H1 (cell line): ENCODE measurements around the gene DCUN1D3. TPM values are rescaled to one million over a fixed set of nuclear protein-coding genes. Genes with fewer than 3 reads are reported as not detected.

Experiments used
- CTCF ChIA-PET: fragments of 300-600 bp; sonication (Branson Sonifier 250); formaldehyde crosslinking; loops from one replicate; lab custom pipeline; 2021; ENCODE audit not compliant: partially characterized antibody; lab: Charles Lee
- POLR2A ChIA-PET: fragments of 300-600 bp; sonication (Branson Sonifier 250); formaldehyde crosslinking; loops from one replicate; lab custom pipeline; 2021; ENCODE audit warnings: inconsistent platforms; ENCODE audit not compliant: partially characterized antibody; lab: Charles Lee
- DNase-seq, 2 experiments: peaks; one replicate each; pipeline versions ENCODE4 v3.0.0 to v3.0.0-alpha.2; 2010 to 2022; ENCODE audit warnings: low spot score in 2 of 2, low read depth in 1 of 2, mixed read lengths in 1 of 2
- FAIRE-seq: peaks from 2 replicates; lab custom pipeline; 2011; peaks lifted over from hg19 to GRCh38; lab: Jason Lieb, UNC
- H2AFZ ChIP-seq: 2 replicates; pipeline ENCODE4 v1.8.1; 2012; ENCODE audit warnings: low read length, inconsistent platforms
- H2AK5ac ChIP-seq: 2 replicates; pipeline ENCODE4 v1.6.1; 2013; ENCODE audit warnings: low read depth, low read length
- H2BK120ac ChIP-seq: replicated peaks from 2 replicates; pipeline ENCODE3; 2013; ENCODE audit warnings: low read depth, low read length, inconsistent platforms
- H2BK12ac ChIP-seq: 2 replicates; pipeline ENCODE4 v1.6.1; 2013; ENCODE audit warnings: low read depth, low read length
- H2BK15ac ChIP-seq: 2 replicates; pipeline ENCODE4 v1.6.1; 2013; ENCODE audit warnings: low read length
- H2BK20ac ChIP-seq: 2 replicates; pipeline ENCODE4 v1.6.1; 2013; ENCODE audit warnings: low read length
- H2BK5ac ChIP-seq: 2 replicates; pipeline ENCODE4 v1.6.1; 2013; ENCODE audit warnings: low read depth, low read length
- H3K14ac ChIP-seq: 2 replicates; pipeline ENCODE4 v1.6.1; 2013; ENCODE audit warnings: inconsistent platforms; ENCODE audit not compliant: insufficient read length
- H3K18ac ChIP-seq: 2 replicates; pipeline ENCODE4 v1.6.1; 2013; ENCODE audit warnings: low read length; ENCODE audit errors: extremely low read depth
- H3K23ac ChIP-seq: 2 replicates; pipeline ENCODE4 v1.6.1; 2013; ENCODE audit warnings: inconsistent platforms; ENCODE audit not compliant: insufficient read length
- H3K23me2 ChIP-seq: 2 replicates; pipeline ENCODE4 v1.6.1; 2013; ENCODE audit warnings: low read depth, low read length
- H3K27ac ChIP-seq: 2 replicates; pipeline ENCODE4 v1.6.1; 2011; ENCODE audit warnings: low read depth, low read length, inconsistent platforms
- H3K27me3 ChIP-seq, 4 experiments: replicated peaks in 1 of 4; 1 replicate in 1 of 4; 2 replicates in 3 of 4; pipeline versions ENCODE4 v1.6.1 to v1.8.1; 2011 to 2013; ENCODE audit warnings: low read length in 3 of 4, mild to moderate bottlenecking in 3 of 4, inconsistent platforms in 2 of 4, mixed read lengths in 2 of 4, moderate library complexity in 1 of 4; ENCODE audit not compliant: control insufficient read depth in 3 of 4, insufficient read depth in 3 of 4; ENCODE audit errors: extremely low read depth in 1 of 4
- H3K36me3 ChIP-seq, 4 experiments: 2 replicates each; pipeline versions ENCODE4 v1.6.1 to v1.8.1; 2011 to 2013; ENCODE audit warnings: mild to moderate bottlenecking in 4 of 4, low read length in 3 of 4, moderate library complexity in 2 of 4, control low read depth in 1 of 4, inconsistent platforms in 1 of 4; ENCODE audit not compliant: insufficient read depth in 4 of 4, control insufficient read depth in 2 of 4
- H3K4ac ChIP-seq: replicated peaks from 2 replicates; pipeline ENCODE3; 2013; ENCODE audit warnings: low read length, low read depth, mixed read lengths, inconsistent platforms; ENCODE audit not compliant: insufficient read length
- H3K4me1 ChIP-seq, 4 experiments: replicated peaks in 1 of 4; 1 replicate in 1 of 4; 2 replicates in 3 of 4; pipeline versions ENCODE4 v1.6.1 to v1.8.1; 2011 to 2013; ENCODE audit warnings: low read length in 3 of 4, inconsistent platforms in 2 of 4, mixed read lengths in 1 of 4; ENCODE audit not compliant: insufficient read depth in 4 of 4, control insufficient read depth in 3 of 4
- H3K4me2 ChIP-seq, 2 experiments: 2 replicates each; pipeline versions ENCODE4 v1.6.1 to v1.8.1; 2011 to 2013; ENCODE audit warnings: low read depth in 2 of 2, low read length in 2 of 2, control low read depth in 1 of 2, inconsistent platforms in 1 of 2, mild to moderate bottlenecking in 1 of 2; ENCODE audit not compliant: insufficient read depth in 1 of 2
- H3K4me3 ChIP-seq, 4 experiments: fragments of 200-600, 300-600 bp in 1 of 4; sonication (generic), shearing (Covaris generic), sonication (Bioruptor Twin) in 1 of 4; 2 replicates each; pipeline versions ENCODE4 v1.5.1 to v1.8.1; 2011 to 2016; ENCODE audit warnings: low read length in 4 of 4, low read depth in 3 of 4, control low read depth in 2 of 4, inconsistent platforms in 2 of 4, mild to moderate bottlenecking in 2 of 4, mixed read lengths in 1 of 4, moderate library complexity in 1 of 4; ENCODE audit not compliant: insufficient read depth in 2 of 4; ENCODE audit errors: extremely low read depth in 1 of 4
- H3K56ac ChIP-seq: replicated peaks from 2 replicates; pipeline ENCODE3; 2013; ENCODE audit warnings: low read depth, mild to moderate bottlenecking, mixed read lengths, low read length, inconsistent platforms; ENCODE audit not compliant: insufficient read length
- H3K79me1 ChIP-seq: 2 replicates; pipeline ENCODE4 v1.6.1; 2013; ENCODE audit warnings: low read depth, low read length, control low read depth
- H3K79me2 ChIP-seq, 2 experiments: 2 replicates each; pipeline versions ENCODE4 v1.6.1 to v1.8.1; 2012 to 2013; ENCODE audit warnings: low read length in 2 of 2, mild to moderate bottlenecking in 2 of 2, inconsistent platforms in 1 of 2; ENCODE audit not compliant: insufficient read depth in 2 of 2, control insufficient read depth in 1 of 2
- H3K9ac ChIP-seq, 4 experiments: replicated peaks in 1 of 4; 1 replicate in 1 of 4; 2 replicates in 3 of 4; pipeline versions ENCODE4 v1.6.1 to v1.8.1; 2011 to 2013; ENCODE audit warnings: low read depth in 3 of 4, low read length in 3 of 4, control low read depth in 2 of 4, mild to moderate bottlenecking in 2 of 4, moderate library complexity in 2 of 4, inconsistent platforms in 1 of 4; ENCODE audit errors: extremely low read depth in 1 of 4
- H3K9me3 ChIP-seq, 2 experiments: 2 replicates each; pipeline versions ENCODE4 v1.6.1 to v1.8.1; 2012 to 2013; ENCODE audit warnings: mild to moderate bottlenecking in 2 of 2, moderate library complexity in 2 of 2, control low read depth in 1 of 2, inconsistent platforms in 1 of 2, low read depth in 1 of 2, low read length in 1 of 2, mixed read lengths in 1 of 2; ENCODE audit not compliant: insufficient read depth in 2 of 2
- H4K20me1 ChIP-seq, 2 experiments: replicated peaks in 1 of 2; 2 replicates each; pipeline versions ENCODE3 to v1.8.1; 2011 to 2013; ENCODE audit warnings: inconsistent platforms in 2 of 2, low read length in 2 of 2, mild to moderate bottlenecking in 1 of 2; ENCODE audit not compliant: insufficient read depth in 2 of 2, control insufficient read depth in 1 of 2
- H4K5ac ChIP-seq: 2 replicates; pipeline ENCODE4 v1.6.1; 2013; ENCODE audit warnings: low read length, low read depth, mixed read lengths, inconsistent platforms; ENCODE audit not compliant: insufficient read length
- H4K8ac ChIP-seq: 2 replicates; pipeline ENCODE4 v1.8.0; 2013; ENCODE audit warnings: mild to moderate bottlenecking, moderate library complexity, low read length, inconsistent platforms; ENCODE audit not compliant: insufficient read depth; ENCODE audit errors: extremely low read depth
- H4K91ac ChIP-seq: replicated peaks from 2 replicates; pipeline ENCODE3; 2013; ENCODE audit warnings: low read length, mixed read lengths, inconsistent platforms; ENCODE audit not compliant: insufficient read length
- CHD2 ChIP-seq: IDR thresholded peaks from 2 replicates; pipeline ENCODE4 v1.6.1; 2012; ENCODE audit warnings: low read length, improper control_type of control experiment
- EP300 ChIP-seq, 2 experiments: IDR thresholded peaks; 1 replicate in 1 of 2; 2 replicates in 1 of 2; pipeline ENCODE4 v1.6.1; 2011 to 2012; ENCODE audit warnings: low read depth in 2 of 2, low read length in 2 of 2, mild to moderate bottlenecking in 2 of 2, borderline replicate concordance in 1 of 2, inconsistent platforms in 1 of 2, moderate library complexity in 1 of 2
- GTF2F1 ChIP-seq: IDR thresholded peaks from 2 replicates; pipeline ENCODE4 v1.6.1; 2012; ENCODE audit warnings: low read depth, low read length, improper control_type of control experiment, borderline replicate concordance
- JUN ChIP-seq: IDR thresholded peaks from 2 replicates; pipeline ENCODE4 v1.6.1; 2011; ENCODE audit warnings: low read depth, mild to moderate bottlenecking, improper control_type of control experiment, low read length
- KDM4A ChIP-seq: IDR thresholded peaks from one replicate; pipeline ENCODE4 v1.7.1; 2012; ENCODE audit warnings: low read depth, mild to moderate bottlenecking, moderate library complexity, low read length, inconsistent platforms; ENCODE audit not compliant: severe bottlenecking
- WGBS, 2 experiments: shearing (Covaris generic) in 1 of 2; methylation state at CpG; one replicate each; pipeline versions ENCODE4 v1.1.6 to v1.1.7; 2013 to 2015; ENCODE audit warnings: low lambda C conversion rate in 2 of 2, mixed read lengths in 2 of 2, inconsistent platforms in 1 of 2, low coverage in 1 of 2, missing lambda C conversion rate in 1 of 2; ENCODE audit not compliant: insufficient replicate concordance in 2 of 2, insufficient coverage in 1 of 2, insufficient read length in 1 of 2; ENCODE audit errors: extremely low coverage in 1 of 2, missing lambda C conversion rate in 1 of 2; 5-methylcytosine and 5-hydroxymethylcytosine counted together
- polyA plus RNA-seq, 7 experiments: library from polyadenylated mRNA; depleted of rRNA in 3 of 7; stranded (reverse) in 5 of 7; unstranded in 2 of 7; fragments of >200 nt in 5 of 7; fragments of 200-250 nt in 2 of 7; gene quantifications; 1 replicate in 5 of 7; 2 replicates in 1 of 7; 4 replicates in 1 of 7; pipeline versions ENCODE4 v1.2.1 to v1.2.3, GENCODE V29; 2011 to 2013; ENCODE audit warnings: missing spikeins in 2 of 7, mixed read lengths in 2 of 7
- total RNA-seq: library from RNA; stranded (reverse); fragmentation: NEBNext Ultra II Directional; extraction: Animal tissue kit (Norgen Biotek cat#: 25700); gene quantifications from 2 replicates; pipeline ENCODE4 v1.2.1, GENCODE V29; 2021
- TF ChIP-seq, protein P1 (sequence below): IDR thresholded peaks from 2 replicates; pipeline ENCODE4 v1.6.1; 2011; ENCODE audit warnings: low read depth, mild to moderate bottlenecking, low read length; ENCODE audit not compliant: insufficient read depth

The DCUN1D3 gene
- total and polyA plus RNA-seq, 2 of the 8 experiments (the other 6 are each of a cell fraction or from before 2014, with no cell fraction given) = 3.5 to 18.2 TPM

DNA sequence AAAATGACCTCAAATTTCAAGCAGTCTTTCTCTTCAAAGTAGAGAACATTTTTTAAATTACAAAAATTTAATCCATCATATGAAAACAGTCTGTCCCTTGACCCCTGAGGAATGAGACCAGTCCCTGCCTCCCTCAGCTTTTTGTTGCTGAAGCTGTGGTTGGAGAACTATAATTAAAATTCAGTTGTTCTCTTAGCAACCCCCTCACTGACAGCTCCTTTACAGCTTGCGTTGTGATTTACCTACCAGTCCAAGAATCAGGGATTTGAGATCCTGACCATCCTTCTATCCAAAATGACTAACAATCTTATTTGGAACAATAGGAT lies 30.2 kb upstream of the DCUN1D3 start:
- CTCF ChIA-PET = interaction anchor here (1.6 to 1.9 kb wide), 2 partner anchors 12 to 80 kb away, joined by 3 to 4 read pairs; no protein-coding TSS in a partner anchor
- H3K79me1 ChIP-seq = no peaks in the 10 kb centered on the region
- H3K27ac ChIP-seq = no peak overlapping the region
- H3K4me1 ChIP-seq = no peaks in the 10 kb centered on the region
- no peak overlapping the region for H2BK20ac ChIP-seq
- no peak overlapping the region for H2BK120ac ChIP-seq
- no peak overlapping the region for H3K4ac ChIP-seq
- no peaks in the 10 kb centered on the region for H3K23me2 ChIP-seq
- H3K23ac ChIP-seq = no peak overlapping the region
- H3K56ac ChIP-seq = no peak overlapping the region
- H4K8ac ChIP-seq = no peak overlapping the region
- no peak overlapping the region for H3K4me2 ChIP-seq
- H3K4me3 ChIP-seq = no peak overlapping the region
- FAIRE-seq (no peak), DNase-seq (no peak)
- H2AK5ac ChIP-seq = no peak overlapping the region
- TF ChIP-seq GTF2F1 (no peak), JUN (no peak), CHD2 (no peak), EP300 (IDR thresholded peaks at IDR 0.05; ENCODE audit: borderline replicate concordance in 1 of 2, low read depth in 2 of 2, low read length in 2 of 2) (no peak), KDM4A (no peak)
- TF ChIP-seq, protein P1, sequence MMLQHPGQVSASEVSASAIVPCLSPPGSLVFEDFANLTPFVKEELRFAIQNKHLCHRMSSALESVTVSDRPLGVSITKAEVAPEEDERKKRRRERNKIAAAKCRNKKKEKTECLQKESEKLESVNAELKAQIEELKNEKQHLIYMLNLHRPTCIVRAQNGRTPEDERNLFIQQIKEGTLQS = no peak
- POLR2A ChIA-PET = no interaction called here
- H3K27me3 ChIP-seq = no peaks in the 10 kb centered on the region
- no peaks in the 10 kb centered on the region for H3K9me3 ChIP-seq
- H3K36me3 ChIP-seq = no peaks in the 10 kb centered on the region
- H4K5ac ChIP-seq = no peak overlapping the region
- no peak overlapping the region for H2AFZ ChIP-seq
- H2BK12ac ChIP-seq = no peak overlapping the region
- H3K9ac ChIP-seq = no peak overlapping the region
- H4K20me1 ChIP-seq = no peaks in the 10 kb centered on the region
- H3K14ac ChIP-seq = no peak overlapping the region
- no peaks in the 10 kb centered on the region for H3K79me2 ChIP-seq
- H2BK15ac ChIP-seq = no peak overlapping the region
- no peak overlapping the region for H3K18ac ChIP-seq
- no peak overlapping the region for H4K91ac ChIP-seq
- H2BK5ac ChIP-seq = no peak overlapping the region
- 87% methylated on average over 1 of the region's 1 CpG; no CpG with 5 or more reads in 1 of the 2 experiments for WGBS, 2 experiments
